DND-41 (cell line): Measurements from ENCODE around the gene QTRT2.

ENCODE experiments used
- CTCF ChIP-seq: IDR thresholded peaks from 2 replicates; pipeline ENCODE4 v1.5.1; 2012; ENCODE audit warnings: borderline replicate concordance, low read length, moderate library complexity, mild to moderate bottlenecking; ENCODE audit not compliant: poor library complexity, severe bottlenecking; ENCODE audit errors: extremely low read depth
- EZH2 ChIP-seq: IDR thresholded peaks from 3 replicates; pipeline ENCODE4 v1.6.1; 2012; ENCODE audit warnings: borderline replicate concordance, low read depth, mild to moderate bottlenecking, moderate library complexity, low read length, inconsistent platforms; ENCODE audit not compliant: severe bottlenecking

DNA sequence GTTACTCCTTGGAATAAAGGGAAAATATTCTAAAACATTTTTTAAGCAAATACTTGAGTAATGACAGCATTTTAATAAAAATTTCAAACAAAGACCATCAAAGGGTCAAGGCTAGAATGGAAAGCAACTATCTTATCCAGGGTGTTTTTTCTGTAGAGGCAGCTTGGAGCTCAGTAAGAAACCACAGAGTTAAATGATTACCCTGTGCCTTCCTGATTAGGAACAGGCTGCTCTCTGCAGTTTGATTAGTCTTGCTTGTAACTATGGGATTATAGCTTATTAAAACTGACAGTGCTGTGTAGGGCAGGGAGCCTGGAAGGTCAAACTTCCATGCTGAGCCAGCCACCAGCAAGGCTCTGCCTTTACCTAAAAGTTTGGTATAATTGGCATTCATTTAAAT, 33.1 kb downstream of the QTRT2 start:
- TF ChIP-seq CTCF = no peak
- TF ChIP-seq EZH2 = no peak
